T-helper 2 cell treated with Interferon-gamma antibody and Interleukin-4, amounts not matched to agents 100 ng/mL and 5 ng/mL, for 36 hours (primary cell): Measurements from ENCODE around the gene DDIAS. TPM values are rescaled to one million over a fixed set of nuclear protein-coding genes. Genes with fewer than 3 reads are reported as not detected.

ENCODE experiments used
- intact Hi-C: fragments of 100-400 bp; cut with micrococcal nuclease; formaldehyde crosslinking; loops from one replicate; pipeline ENCODE4 v1.15.1; 2023
- total RNA-seq: library from RNA; stranded (reverse); gene quantifications from 2 replicates; pipeline ENCODE4 v1.2.3, GENCODE V29; 2022

DDIAS gene
- total RNA-seq, 1 donor from 2014 or later, result 13.9 TPM

- intact Hi-C loops, result no loop called here
Measured at GRCh38 chr11:82889133-82890001, 12.2 kb upstream of the DDIAS start.

DNA sequence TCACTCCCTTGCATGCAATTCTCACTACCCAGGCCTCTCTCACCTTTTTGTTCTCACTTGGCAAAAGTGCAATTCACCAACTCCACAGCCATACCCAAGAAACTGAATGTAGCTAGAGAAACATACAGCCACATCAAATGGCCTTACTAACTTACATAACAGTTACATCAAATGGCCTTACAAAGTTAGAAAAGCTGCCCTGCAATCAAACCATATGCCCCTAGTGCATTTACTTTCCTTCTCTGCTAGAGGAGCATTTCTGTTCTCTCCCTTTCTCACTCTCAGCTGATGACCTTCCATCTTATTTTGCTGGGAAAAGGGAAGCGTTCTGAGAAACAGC, 11.6 kb upstream of the DDIAS start:
- intact Hi-C loops, result no loop called here

DNA sequence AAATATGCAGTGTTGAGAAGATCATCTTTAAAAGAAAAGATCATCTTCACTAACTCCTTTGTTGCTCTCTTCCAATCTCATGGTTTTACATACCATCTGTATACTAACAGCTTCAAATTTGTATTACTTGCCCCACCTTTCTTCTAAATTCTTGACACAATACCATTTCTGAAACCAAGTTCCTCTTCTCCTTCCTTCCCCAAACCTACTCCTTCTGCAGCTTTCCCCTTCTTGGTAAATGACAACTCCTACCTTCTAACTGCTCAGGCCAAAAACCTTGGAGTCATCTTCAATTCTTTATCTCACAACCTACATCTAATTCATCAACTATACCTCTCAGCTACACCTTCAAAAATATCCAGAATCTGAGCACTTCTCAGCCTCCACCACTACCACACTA, 10.6 kb upstream of the DDIAS start:
- intact Hi-C loops, result no loop called here

GRCh38 chr11:82892611-82893169, 8.8 kb upstream of the DDIAS start:
- intact Hi-C loops, result no loop called here

DNA sequence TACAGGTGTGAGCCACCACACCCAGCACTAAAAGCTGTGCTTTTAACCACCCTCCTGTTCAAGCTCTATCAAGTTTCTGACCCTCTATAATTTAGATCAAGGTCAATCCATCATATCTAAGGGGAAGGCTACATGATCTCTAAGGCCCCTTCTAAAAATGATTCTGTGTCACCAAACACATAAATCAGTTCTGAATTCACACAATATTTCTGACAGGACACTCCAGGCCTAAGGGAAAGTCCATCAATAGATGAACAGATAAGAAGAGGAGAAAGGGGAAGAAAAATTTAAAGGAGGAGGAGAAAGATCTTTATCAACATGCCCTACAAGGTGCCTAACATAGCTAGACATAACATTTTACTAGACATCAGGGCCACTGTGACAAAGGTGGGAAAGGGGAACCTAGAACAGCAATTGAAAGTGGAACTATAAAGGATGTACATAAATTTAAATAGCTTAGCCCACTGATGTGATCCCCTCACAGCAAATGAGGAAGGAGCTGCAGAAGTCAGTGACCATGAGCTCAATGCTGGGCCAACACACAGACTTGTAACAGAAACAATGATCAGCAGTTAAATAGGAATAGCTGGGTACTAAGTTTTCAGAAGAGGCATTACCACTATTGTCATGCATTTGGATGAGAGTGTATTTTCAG, 6.0 kb upstream of the DDIAS start:
- intact Hi-C loops, result no loop called here

GRCh38 chr11:82896183-82896582, 5.4 kb upstream of the DDIAS start:
- intact Hi-C loops, result no loop called here

GRCh38 chr11:82898241-82898640, 3.3 kb upstream of the DDIAS start:
- intact Hi-C loops, result no loop called here

GRCh38 chr11:82899186-82899820, 2.2 kb upstream of the DDIAS start:
- intact Hi-C loops, result loop anchor here (1.0 kb wide), 1 partner anchor 32 kb away; no protein-coding TSS in a partner anchor

DNA sequence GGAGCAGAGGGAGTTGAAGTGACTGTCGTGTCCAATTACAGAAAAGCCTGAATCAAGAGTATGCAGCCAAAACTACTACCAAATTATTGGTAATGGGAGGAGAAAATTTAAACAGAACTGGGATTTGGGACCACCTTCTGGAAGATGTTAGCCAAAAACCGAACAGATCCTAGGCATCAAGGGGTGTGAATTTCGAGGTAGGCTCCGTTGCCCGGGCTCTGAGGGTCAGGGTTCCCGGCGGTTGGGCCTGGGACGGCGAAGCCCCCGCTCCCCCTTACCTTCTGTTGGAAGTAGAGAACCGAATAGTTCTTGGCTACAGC, 1.6 kb upstream of the DDIAS start:
- intact Hi-C loops, result loop anchor here (1.0 kb wide), 1 partner anchor 33 kb away; no protein-coding TSS in a partner anchor

DNA sequence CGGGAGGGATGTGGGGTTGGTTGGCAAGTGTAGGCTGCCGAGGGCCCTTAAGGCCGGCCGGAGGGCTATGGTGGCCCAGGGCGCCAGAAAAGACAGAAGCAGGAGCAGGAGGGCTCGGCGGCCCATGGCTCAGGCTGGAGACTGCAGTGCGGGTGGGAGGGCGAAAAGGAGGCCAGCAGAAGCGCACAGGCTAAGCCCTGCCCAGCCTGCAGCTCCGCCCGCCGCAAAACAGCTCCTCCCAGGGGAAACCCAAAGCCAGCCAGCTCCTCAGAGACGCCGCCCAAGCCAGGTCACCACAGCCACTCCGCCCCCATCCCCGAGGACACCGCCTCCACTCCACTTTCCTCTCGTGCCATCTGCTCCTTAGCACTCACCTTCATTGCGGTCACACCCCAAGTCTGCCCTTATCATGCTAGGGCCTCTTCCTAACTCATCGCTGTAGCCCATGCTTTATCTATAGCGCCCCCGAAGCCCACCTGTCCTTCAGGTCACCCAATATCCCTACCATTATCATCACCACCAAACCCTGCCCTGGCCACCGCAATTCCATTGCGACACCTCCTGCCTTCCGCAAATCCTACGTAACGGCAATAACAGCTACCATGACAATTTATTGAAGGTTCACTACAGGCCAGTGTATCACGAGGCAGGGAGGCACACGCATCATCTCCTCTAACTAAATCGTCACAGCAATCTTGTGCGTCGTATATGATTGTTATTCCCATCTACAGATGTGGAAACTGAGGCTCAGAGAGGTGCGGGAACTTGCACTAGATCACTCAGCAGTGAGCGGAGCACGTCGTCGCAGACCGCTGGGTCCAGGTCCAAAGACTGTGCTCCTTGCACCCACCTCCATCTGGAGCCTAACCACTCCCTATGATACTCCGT, 1.0 kb upstream of the DDIAS start, which contains the start of gene PRCP:
TSS of gene PRCP (minus strand) at position 154 of the 888 bp plus-strand sequence. CDS start at position 126, 28 bp downstream.
- intact Hi-C loops, result loop anchor here (1.0 kb wide), 7 partner anchors 20 to 386 kb away; partner anchors contain the start of genes ANKRD42, CCDC90B and RAB30

- intact Hi-C loops, result loop anchor here (1.0 kb wide), 7 partner anchors 18 to 384 kb away; partner anchors contain the start of genes ANKRD42, CCDC90B and RAB30
Measured at GRCh38 chr11:82901922-82902485, 468 bp downstream of the DDIAS start.

DNA sequence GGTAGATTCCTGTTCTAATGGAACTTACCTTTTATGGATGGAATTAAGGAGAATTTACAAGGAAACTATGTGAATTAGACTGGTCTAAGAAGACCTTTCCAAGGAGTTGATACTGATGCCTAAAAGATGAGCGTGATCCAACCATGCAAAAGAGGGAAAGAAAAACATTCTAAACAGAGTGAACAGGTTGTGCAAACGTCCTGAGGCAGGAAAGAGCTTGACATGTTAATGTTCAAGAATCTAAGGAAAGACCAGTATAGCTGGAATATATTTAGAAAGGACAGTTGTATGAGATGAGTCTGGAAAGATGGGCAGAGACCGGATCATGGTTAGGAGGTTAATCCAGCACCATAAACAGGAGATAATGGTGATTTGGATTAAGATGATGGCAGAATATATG, 1.3 kb downstream of the DDIAS start:
- intact Hi-C loops, result no loop called here

DNA sequence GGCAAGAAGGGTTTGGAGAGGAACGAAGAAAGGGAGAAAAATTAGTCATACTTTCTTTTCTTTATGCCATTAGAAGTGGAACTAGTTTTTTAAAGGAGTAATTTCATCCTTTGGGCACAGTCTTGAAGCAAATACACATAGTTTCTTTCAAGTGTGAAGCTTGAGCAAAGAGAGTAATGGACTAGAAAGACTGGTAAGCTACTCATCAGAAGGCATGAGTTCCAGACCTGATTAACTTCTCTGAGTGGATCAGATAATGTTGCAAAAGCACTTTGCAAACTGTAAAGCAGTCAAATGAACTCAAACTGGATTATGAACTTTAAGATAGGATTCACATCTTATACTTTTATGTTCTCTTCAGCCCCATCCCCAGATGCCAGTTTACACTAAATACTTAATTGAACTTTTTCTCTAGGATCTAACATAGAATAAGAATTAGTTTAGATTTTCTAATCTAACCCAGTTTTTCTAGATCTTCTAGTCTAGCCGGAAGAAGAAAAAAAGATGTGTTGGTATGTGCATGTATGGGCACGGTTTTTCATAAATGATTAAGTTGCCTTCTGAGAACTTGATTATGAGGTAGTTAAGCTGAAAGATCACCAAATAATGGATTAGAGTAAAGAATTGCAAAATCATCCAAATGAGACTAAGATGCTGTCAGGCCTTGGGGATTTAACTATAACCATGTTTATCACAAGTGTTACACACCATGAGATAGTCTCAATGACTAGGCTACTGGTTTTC, 2.5 kb downstream of the DDIAS start:
- intact Hi-C loops, result no loop called here

- intact Hi-C loops, result loop anchor here (1.0 to 5.0 kb wide), 3 partner anchors 21 to 344 kb away; no protein-coding TSS in a partner anchor
Measured at GRCh38 chr11:82906236-82906635, 4.7 kb downstream of the DDIAS start.

GRCh38 chr11:82906931-82907330, 5.4 kb downstream of the DDIAS start:
- intact Hi-C loops, result loop anchor here (1.0 to 5.0 kb wide), 3 partner anchors 20 to 343 kb away; no protein-coding TSS in a partner anchor

- intact Hi-C loops, result loop anchor here (5.0 kb wide), 1 partner anchor 85 kb away; no protein-coding TSS in a partner anchor
Measured at GRCh38 chr11:82907371-82907770, 5.8 kb downstream of the DDIAS start.

- intact Hi-C loops, result loop anchor here (5.0 kb wide), 1 partner anchor 84 kb away; no protein-coding TSS in a partner anchor
Measured at GRCh38 chr11:82908311-82908710, 6.8 kb downstream of the DDIAS start.

- intact Hi-C loops, result loop anchor here (5.0 kb wide), 1 partner anchor 83 kb away; no protein-coding TSS in a partner anchor
Measured at GRCh38 chr11:82909015-82909640, 7.6 kb downstream of the DDIAS start.

GRCh38 chr11:82919786-82920185, 18.2 kb downstream of the DDIAS start:
- intact Hi-C loops, result loop anchor here (1.0 to 2.0 kb wide), 4 partner anchors 18 to 237 kb away; partner anchors contain the start of gene DDIAS
